IMR-90 (cell line): ENCODE results near the gene B3GNT9. TPM values are rescaled to one million over a fixed set of nuclear protein-coding genes. Genes with fewer than 3 reads are reported as not detected.

Experiments
- ATAC-seq: fragments of 200-7000 bp; cut with Tn5 transposase; 2 replicates; pipeline ENCODE4 v1.9.1; 2020; ENCODE audit warnings: low read depth, mild to moderate bottlenecking, moderate library complexity
- BruUV-seq: library from RNA; stranded (reverse); fragments of 400-500 nt; replicated peaks from 2 replicates; lab custom pipeline; 2021; lab: Mats Ljungman, UMichigan
- CTCF ChIA-PET: fragments of 300-600 bp; formaldehyde crosslinking; extraction: SDS; loops from one replicate; lab custom pipeline; 2021; ENCODE audit warnings: antibody characterized with exemption; lab: Yijun Ruan, JAX
- POLR2A ChIA-PET: fragments of 300-600 bp; sonication (Branson Sonifier 250); formaldehyde crosslinking; loops from one replicate; lab custom pipeline; 2022; ENCODE audit warnings: antibody characterized with exemption; ENCODE audit not compliant: unreplicated experiment; lab: Charles Lee
- DNase-seq: peaks from one replicate; pipeline ENCODE4 v3.0.0; 2013
- H2AFZ ChIP-seq: replicated peaks from 2 replicates; pipeline ENCODE3; 2013; ENCODE audit warnings: low read length, mild to moderate bottlenecking; ENCODE audit not compliant: poor library complexity
- H2AK5ac ChIP-seq: 2 replicates; pipeline ENCODE4 v1.6.1; 2013; ENCODE audit warnings: low read depth, low read length, inconsistent platforms
- H2AK9ac ChIP-seq: replicated peaks from 2 replicates; pipeline ENCODE3; 2013; ENCODE audit warnings: mild to moderate bottlenecking, low read depth, low read length, moderate library complexity; ENCODE audit not compliant: poor library complexity
- H2BK120ac ChIP-seq: 2 replicates; pipeline ENCODE4 v1.6.1; 2013; ENCODE audit warnings: low read depth, low read length, inconsistent platforms
- H2BK15ac ChIP-seq: 3 replicates; pipeline ENCODE4 v1.6.1; 2013; ENCODE audit warnings: low read depth, low read length, inconsistent platforms
- H2BK20ac ChIP-seq: 2 replicates; pipeline ENCODE4 v1.6.1; 2013; ENCODE audit warnings: low read depth, mild to moderate bottlenecking, inconsistent platforms, low read length, moderate library complexity
- H2BK5ac ChIP-seq: 2 replicates; pipeline ENCODE4 v1.6.1; 2013; ENCODE audit warnings: mild to moderate bottlenecking, low read depth, low read length, inconsistent platforms; ENCODE audit not compliant: poor library complexity, severe bottlenecking
- H3K14ac ChIP-seq: replicated peaks from 2 replicates; pipeline ENCODE4 v1.6.1; 2013; ENCODE audit warnings: low read depth, low read length, inconsistent platforms
- H3K18ac ChIP-seq: 2 replicates; pipeline ENCODE4 v1.6.1; 2013; ENCODE audit warnings: low read depth, low read length, control low read depth
- H3K23ac ChIP-seq: 2 replicates; pipeline ENCODE4 v1.6.1; 2013; ENCODE audit warnings: low read depth, low read length, inconsistent platforms
- H3K27ac ChIP-seq: 2 replicates; pipeline ENCODE4 v1.5.1; 2013; ENCODE audit warnings: mild to moderate bottlenecking, control low read depth, low read length; ENCODE audit not compliant: insufficient read depth
- H3K27me3 ChIP-seq: 2 replicates; pipeline ENCODE4 v1.6.1; 2013; ENCODE audit warnings: low read length; ENCODE audit not compliant: control insufficient read depth, insufficient read depth
- H3K36me3 ChIP-seq: 2 replicates; pipeline ENCODE4 v1.6.1; 2013; ENCODE audit warnings: low read length, mixed read lengths; ENCODE audit not compliant: control insufficient read depth, insufficient read depth
- H3K4ac ChIP-seq: 2 replicates; pipeline ENCODE4 v1.6.1; 2013; ENCODE audit warnings: low read depth, low read length, inconsistent platforms
- H3K4me1 ChIP-seq: 2 replicates; pipeline ENCODE4 v1.6.1; 2013; ENCODE audit warnings: low read length, mixed read lengths; ENCODE audit not compliant: control insufficient read depth, insufficient read depth
- H3K4me2 ChIP-seq: 2 replicates; pipeline ENCODE4 v1.6.1; 2013; ENCODE audit warnings: low read depth, mild to moderate bottlenecking, control low read depth, low read length, moderate library complexity
- H3K4me3 ChIP-seq: 2 replicates; pipeline ENCODE4 v1.5.1; 2013; ENCODE audit warnings: low read depth, mild to moderate bottlenecking, control low read depth, low read length, moderate library complexity; ENCODE audit not compliant: insufficient read depth
- H3K56ac ChIP-seq: 2 replicates; pipeline ENCODE4 v1.6.1; 2013; ENCODE audit warnings: low read length, inconsistent platforms; ENCODE audit not compliant: insufficient read depth; ENCODE audit errors: extremely low read depth
- H3K79me1 ChIP-seq, 2 experiments: 2 replicates each; pipeline ENCODE4 v1.6.1; 2013; ENCODE audit warnings: low read length in 2 of 2, inconsistent platforms in 1 of 2, low read depth in 1 of 2
- H3K9ac ChIP-seq: 2 replicates; pipeline ENCODE4 v1.6.1; 2013; ENCODE audit warnings: low read depth, low read length, control low read depth
- H3K9me1 ChIP-seq: 2 replicates; pipeline ENCODE4 v1.6.1; 2013; ENCODE audit warnings: low read length, inconsistent platforms; ENCODE audit not compliant: insufficient read depth
- H3K9me3 ChIP-seq: 2 replicates; pipeline ENCODE4 v1.6.1; 2013; ENCODE audit warnings: low read length; ENCODE audit not compliant: control insufficient read depth, insufficient read depth
- H4K20me1 ChIP-seq: 2 replicates; pipeline ENCODE4 v1.6.1; 2013; ENCODE audit warnings: low read length, inconsistent platforms; ENCODE audit not compliant: insufficient read depth
- H4K5ac ChIP-seq: 2 replicates; pipeline ENCODE4 v1.6.1; 2013; ENCODE audit warnings: mild to moderate bottlenecking, low read depth, low read length, control low read depth
- H4K8ac ChIP-seq, 2 experiments: 2 replicates each; pipeline ENCODE4 v1.6.1; 2013; ENCODE audit warnings: low read depth in 2 of 2, low read length in 2 of 2, control low read depth in 1 of 2, inconsistent platforms in 1 of 2
- H4K91ac ChIP-seq: 2 replicates; pipeline ENCODE4 v1.6.1; 2013; ENCODE audit warnings: low read depth, low read length, inconsistent platforms; ENCODE audit not compliant: insufficient read depth
- FOS ChIP-seq: fragments of 150-350 bp; IDR thresholded peaks from 2 replicates; pipeline ENCODE4 v1.6.1; 2016; ENCODE audit warnings: low read depth, low read length
- MXI1 ChIP-seq: IDR thresholded peaks from 2 replicates; pipeline ENCODE4 v1.6.1; 2012; ENCODE audit warnings: low read depth, mild to moderate bottlenecking, low read length, moderate library complexity, borderline replicate concordance
- POLR2A ChIP-seq: IDR thresholded peaks from 2 replicates; pipeline ENCODE4 v1.6.1; 2012; ENCODE audit warnings: mild to moderate bottlenecking, low read depth, low read length
- WGBS, 2 experiments: methylation state at CpG; one replicate each; pipeline versions ENCODE4 v1.1.5 to v1.1.7; 2013; ENCODE audit warnings: missing lambda C conversion rate in 2 of 2; ENCODE audit not compliant: insufficient read length in 1 of 2; ENCODE audit errors: extremely low coverage in 2 of 2; 5-methylcytosine and 5-hydroxymethylcytosine counted together
- dilution Hi-C: fragments of 300-500 bp; cut with HindIII; formaldehyde crosslinking; loops from one replicate; pipeline ENCODE4 v1.14.3; 2018; ENCODE audit warnings: low sequenced_read_pairs; ENCODE audit not compliant: unreplicated experiment
- in situ Hi-C: fragments of 300-500 bp; cut with MboI; formaldehyde crosslinking; loops from 3 replicates; pipeline ENCODE4 v1.14.3; 2019; ENCODE audit warnings: low sequenced_read_pairs, inconsistent platforms, mixed read lengths
- intact Hi-C: fragments of 100-400 bp; cut with micrococcal nuclease; formaldehyde crosslinking; loops from 2 replicates; pipeline ENCODE4 v1.10.0; 2022
- polyA plus RNA-seq, 3 experiments: library from polyadenylated mRNA; depleted of rRNA; stranded (reverse); fragments of >200 nt; gene quantifications; 2 replicates each; pipeline ENCODE4 v1.2.3, GENCODE V29; 2012; ENCODE audit warnings: low replicate concordance in 1 of 3
- total RNA-seq: library from RNA; depleted of rRNA; stranded (reverse); fragments of >200 nt; gene quantifications from 2 replicates; pipeline ENCODE4 v1.2.3, GENCODE V29; 2012
- TF ChIP-seq, protein P1 (sequence below): conservative IDR thresholded peaks from 2 replicates; pipeline ENCODE4 v1.5.1; 2012; ENCODE audit warnings: mild to moderate bottlenecking, low read depth, low read length, improper control_type of control experiment

The B3GNT9 gene
- total and polyA plus RNA-seq, 2 of the 4 experiments (the other 2 are of a cell fraction), result 5.0 to 12.0 TPM

DNA sequence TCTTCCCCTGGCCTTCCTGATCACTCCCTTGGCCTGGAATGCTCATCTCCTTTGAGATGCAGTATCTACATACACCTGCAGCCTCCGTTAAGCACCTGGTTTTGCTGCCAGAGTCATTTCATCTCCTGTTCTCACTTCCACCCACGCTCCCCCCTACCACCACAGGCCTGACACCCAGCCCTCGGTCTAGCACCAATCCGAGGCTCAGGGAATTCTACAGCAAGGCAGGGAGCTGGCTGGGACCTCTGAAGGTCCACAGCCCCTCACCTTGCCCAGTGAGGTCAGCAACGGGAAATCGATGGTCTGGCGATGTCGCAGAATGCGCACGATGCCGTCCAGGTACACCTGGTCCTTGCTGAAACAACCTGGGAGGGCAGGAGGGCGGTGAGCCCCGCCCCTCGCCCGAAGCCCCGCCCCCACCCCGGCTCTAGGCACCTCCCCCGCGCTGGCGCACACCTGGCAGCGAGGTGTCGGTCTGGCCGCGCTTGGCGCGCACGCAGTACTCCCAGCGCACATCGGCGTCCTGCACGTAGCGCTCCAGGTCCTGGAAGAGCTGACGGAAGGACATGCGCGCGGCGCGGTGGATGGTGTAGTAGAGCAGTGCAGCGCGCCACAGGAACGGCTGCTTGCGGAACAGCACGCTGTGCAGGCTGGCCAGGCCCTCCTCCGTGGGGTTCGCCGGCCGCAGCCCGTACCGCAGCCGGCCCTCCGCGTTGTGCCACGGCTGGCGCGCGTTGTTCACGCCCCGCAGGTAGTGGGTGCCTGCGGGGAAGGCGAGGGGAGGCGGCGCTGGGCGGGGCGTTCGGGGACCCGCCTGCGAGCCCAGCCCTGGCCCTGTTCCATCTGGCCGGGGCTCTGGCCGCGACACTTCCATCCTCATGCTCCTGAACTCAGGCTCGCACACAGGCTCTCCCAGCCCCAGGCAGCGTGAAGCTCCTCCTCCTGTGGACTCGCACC is 27.2 kb upstream of the B3GNT9 start:
- Histone ChIP-seq H2BK15ac (no peak overlapping the region), H3K79me1 (peaks cover 23 to 54% of the 10 kb centered on the region in 2 experiments), H3K18ac (no peak overlapping the region), H3K4me1 (peaks cover 22% of the 10 kb centered on the region), H2BK120ac (no peak overlapping the region), H4K20me1 (peaks cover 34% of the 10 kb centered on the region), H3K4ac (no peak overlapping the region), H4K5ac (no peak overlapping the region), H2BK20ac (no peak overlapping the region), H4K8ac (no peak overlapping the region), H3K36me3 (peaks cover 11% of the 10 kb centered on the region; the same call in 1 of the 2 replicates), H3K4me2 (peak overlapping the region; percentile 90), H3K27me3 (no peaks in the 10 kb centered on the region), H3K14ac (no peak overlapping the region), H2AK5ac (no peak overlapping the region), H3K4me3 (peak overlapping the region; percentile 23; the same call in 1 of the 2 replicates), H3K9me1 (peaks cover 13% of the 10 kb centered on the region), H3K9me3 (no peaks in the 10 kb centered on the region), H2AFZ (peak overlapping the region; percentile 84), H3K27ac (no peak overlapping the region), H2AK9ac (no peak overlapping the region), H2BK5ac (no peak overlapping the region), H3K56ac (no peak overlapping the region), H3K23ac (no peak overlapping the region), H4K91ac (no peak overlapping the region), H3K9ac (no peak overlapping the region)
- intact Hi-C loops, result no loop called here
- 8% methylated on average over 36 of the region's 73 CpGs; no CpG with 5 or more reads in 1 of the 2 experiments for WGBS, 2 experiments
- peak; percentile 40 for DNase-seq
- in situ Hi-C loops, result no loop called here
- peak; percentile 18 for ATAC-seq
- dilution Hi-C loops, result no loop called here
- TF ChIP-seq MXI1 (0 out of 2 replicates have a peak, but pooled peaks have one; percentile 27), FOS (no peak), POLR2A (no peak)
- TF ChIP-seq, protein P1, sequence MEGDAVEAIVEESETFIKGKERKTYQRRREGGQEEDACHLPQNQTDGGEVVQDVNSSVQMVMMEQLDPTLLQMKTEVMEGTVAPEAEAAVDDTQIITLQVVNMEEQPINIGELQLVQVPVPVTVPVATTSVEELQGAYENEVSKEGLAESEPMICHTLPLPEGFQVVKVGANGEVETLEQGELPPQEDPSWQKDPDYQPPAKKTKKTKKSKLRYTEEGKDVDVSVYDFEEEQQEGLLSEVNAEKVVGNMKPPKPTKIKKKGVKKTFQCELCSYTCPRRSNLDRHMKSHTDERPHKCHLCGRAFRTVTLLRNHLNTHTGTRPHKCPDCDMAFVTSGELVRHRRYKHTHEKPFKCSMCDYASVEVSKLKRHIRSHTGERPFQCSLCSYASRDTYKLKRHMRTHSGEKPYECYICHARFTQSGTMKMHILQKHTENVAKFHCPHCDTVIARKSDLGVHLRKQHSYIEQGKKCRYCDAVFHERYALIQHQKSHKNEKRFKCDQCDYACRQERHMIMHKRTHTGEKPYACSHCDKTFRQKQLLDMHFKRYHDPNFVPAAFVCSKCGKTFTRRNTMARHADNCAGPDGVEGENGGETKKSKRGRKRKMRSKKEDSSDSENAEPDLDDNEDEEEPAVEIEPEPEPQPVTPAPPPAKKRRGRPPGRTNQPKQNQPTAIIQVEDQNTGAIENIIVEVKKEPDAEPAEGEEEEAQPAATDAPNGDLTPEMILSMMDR, result no peak
- POLR2A ChIA-PET, result no interaction called here
- CTCF ChIA-PET, result no interaction called here
- no TSS peak for BruUV-seq
